Neuronal stem cell (in vitro differentiated cells): ENCODE data around the gene TF. TPM values are rescaled to one million over a fixed set of nuclear protein-coding genes. Genes with fewer than 3 reads are reported as not detected.

Experiments used
- DNase-seq: peaks from one replicate; pipeline ENCODE4 v3.0.0-alpha.2; 2013; ENCODE audit warnings: low spot score
- H2AFZ ChIP-seq: one replicate; pipeline ENCODE4 v1.6.1; 2013; ENCODE audit warnings: mild to moderate bottlenecking, low read length, inconsistent platforms
- H2AK5ac ChIP-seq: 2 replicates; pipeline ENCODE4 v1.6.1; 2013; ENCODE audit warnings: low read depth, mild to moderate bottlenecking, inconsistent platforms, low read length, moderate library complexity, mixed read lengths
- H2BK120ac ChIP-seq: 2 replicates; pipeline ENCODE4 v1.6.1; 2013; ENCODE audit warnings: low read depth, mild to moderate bottlenecking, inconsistent platforms, low read length, moderate library complexity, mixed read lengths
- H2BK12ac ChIP-seq: one replicate; pipeline ENCODE4 v1.6.1; 2013; ENCODE audit warnings: low read length, inconsistent platforms
- H2BK15ac ChIP-seq: 2 replicates; pipeline ENCODE4 v1.6.1; 2013; ENCODE audit warnings: mild to moderate bottlenecking, low read length, inconsistent platforms, mixed read lengths
- H2BK5ac ChIP-seq: one replicate; pipeline ENCODE4 v1.6.1; 2013; ENCODE audit warnings: inconsistent platforms, mild to moderate bottlenecking, low read length, moderate library complexity
- H3K14ac ChIP-seq: one replicate; pipeline ENCODE4 v1.6.1; 2013; ENCODE audit warnings: low read length, inconsistent platforms
- H3K18ac ChIP-seq: 2 replicates; pipeline ENCODE4 v1.6.1; 2013; ENCODE audit warnings: low read length, inconsistent platforms
- H3K23ac ChIP-seq: 2 replicates; pipeline ENCODE4 v1.6.1; 2013; ENCODE audit warnings: low read depth, mild to moderate bottlenecking, mixed read lengths, low read length, inconsistent platforms; ENCODE audit not compliant: poor library complexity
- H3K27ac ChIP-seq: replicated peaks from 3 replicates; pipeline ENCODE4 v1.5.1; 2013; ENCODE audit warnings: low read length, inconsistent platforms
- H3K27me3 ChIP-seq, 3 experiments: 2 replicates each; pipeline ENCODE4 v1.6.1; 2013; ENCODE audit warnings: low read length in 3 of 3, mild to moderate bottlenecking in 2 of 3, inconsistent platforms in 1 of 3, low read depth in 1 of 3, mixed read lengths in 1 of 3, moderate library complexity in 1 of 3; ENCODE audit not compliant: control insufficient read depth in 3 of 3, insufficient read depth in 3 of 3
- H3K36me3 ChIP-seq, 2 donors: replicated peaks in 1 of 2; 2 replicates each; pipeline ENCODE4 v1.6.1; 2013; ENCODE audit warnings: low read length in 2 of 2; ENCODE audit not compliant: control insufficient read depth in 2 of 2, insufficient read depth in 2 of 2
- H3K4ac ChIP-seq: 2 replicates; pipeline ENCODE4 v1.6.1; 2013; ENCODE audit warnings: inconsistent platforms, mild to moderate bottlenecking, low read length, moderate library complexity
- H3K4me1 ChIP-seq, 2 donors: 1 replicate in 1 of 2; 2 replicates in 1 of 2; pipeline ENCODE4 v1.6.1; 2013; ENCODE audit warnings: low read length in 2 of 2, low read depth in 1 of 2; ENCODE audit not compliant: control insufficient read depth in 2 of 2, insufficient read depth in 1 of 2
- H3K4me2 ChIP-seq: one replicate; pipeline ENCODE4 v1.6.1; 2013; ENCODE audit warnings: mild to moderate bottlenecking, low read length, inconsistent platforms; ENCODE audit not compliant: insufficient read depth, poor library complexity, severe bottlenecking
- H3K4me3 ChIP-seq, 2 donors: 2 replicates each; pipeline ENCODE4 v1.5.1; 2013; ENCODE audit warnings: low read length in 2 of 2, mild to moderate bottlenecking in 2 of 2, inconsistent platforms in 1 of 2, moderate library complexity in 1 of 2
- H3K79me1 ChIP-seq: one replicate; pipeline ENCODE4 v1.6.1; 2013; ENCODE audit warnings: low read depth, mild to moderate bottlenecking, inconsistent platforms, low read length, moderate library complexity
- H3K9ac ChIP-seq: one replicate; pipeline ENCODE4 v1.6.1; 2013; ENCODE audit warnings: mild to moderate bottlenecking, low read depth, low read length, inconsistent platforms; ENCODE audit not compliant: poor library complexity
- H3K9me3 ChIP-seq, 2 donors: replicated peaks in 1 of 2; 2 replicates each; pipeline versions ENCODE3 to v1.6.1; 2013; ENCODE audit warnings: low read length in 2 of 2, mild to moderate bottlenecking in 2 of 2, inconsistent platforms in 1 of 2, low read depth in 1 of 2, mixed read lengths in 1 of 2, moderate library complexity in 1 of 2; ENCODE audit not compliant: control insufficient read depth in 2 of 2, insufficient read depth in 1 of 2
- H4K8ac ChIP-seq: one replicate; pipeline ENCODE4 v1.6.1; 2013; ENCODE audit warnings: low read depth, mild to moderate bottlenecking, inconsistent platforms, low read length, moderate library complexity
- H4K91ac ChIP-seq: one replicate; pipeline ENCODE4 v1.6.1; 2013; ENCODE audit warnings: low read length, low read depth, mild to moderate bottlenecking, inconsistent platforms; ENCODE audit not compliant: poor library complexity
- WGBS, 2 donors: extraction: QIAGEN DNeasy Blood & Tissue Kit; methylation state at CpG; one replicate each; pipeline ENCODE4 v1.1.7; 2013; ENCODE audit warnings: missing lambda C conversion rate in 2 of 2, mixed read lengths in 1 of 2; ENCODE audit not compliant: insufficient read length in 2 of 2, insufficient replicate concordance in 1 of 2; ENCODE audit errors: extremely low coverage in 2 of 2; 5-methylcytosine and 5-hydroxymethylcytosine counted together
- polyA plus RNA-seq, 2 experiments: library from polyadenylated mRNA; stranded (reverse); fragments of 200-250 nt; gene quantifications; one replicate each; pipeline ENCODE4 v1.2.3, GENCODE V29; 2013

Gene TF
- 0.53 TPM for polyA plus RNA-seq (2013, experiment 1 of 2)
- polyA plus RNA-seq (2013, experiment 2 of 2): 0.61 TPM

- Histone ChIP-seq H3K4me1 (no peaks in the 10 kb centered on the region), H3K4ac (no peak within 1 kb of the TSS), H2BK120ac (no peak within 1 kb of the TSS), H3K4me2 (no peak within 1 kb of the TSS), H4K91ac (no peak within 1 kb of the TSS), H2BK5ac (peak within 1 kb of the TSS; percentile 0), H3K79me1 (no peaks in the 10 kb centered on the region), H2BK15ac (no peak within 1 kb of the TSS), H2AFZ (no peak within 1 kb of the TSS), H3K4me3 (peak within 1 kb of the TSS in 1 of 2 donors; percentile 23), H4K8ac (no peak within 1 kb of the TSS), H2BK12ac (no peak within 1 kb of the TSS), H3K9me3 (no peaks in the 10 kb centered on the region), H3K18ac (peak within 1 kb of the TSS; percentile 25), H3K9ac (no peak within 1 kb of the TSS), H3K27ac (no peak within 1 kb of the TSS), H3K36me3 (no peaks in the 10 kb centered on the region), H3K14ac (peak within 1 kb of the TSS; percentile 4), H2AK5ac (no peak within 1 kb of the TSS), H3K23ac (no peak within 1 kb of the TSS), H3K27me3 (peaks cover 0 to 28% (median 0%) of the 10 kb centered on the region in 3 experiments)
- no CpG with 5 or more reads among the region's 50 CpGs for WGBS, 2 donors
- no peak for DNase-seq
These were observed at the start of gene TF for GRCh38 chr3:133745981-133746711. Gene TF (plus strand): TSS chr3:133746393. CDS start chr3:133746441, 48 bp downstream.

DNA sequence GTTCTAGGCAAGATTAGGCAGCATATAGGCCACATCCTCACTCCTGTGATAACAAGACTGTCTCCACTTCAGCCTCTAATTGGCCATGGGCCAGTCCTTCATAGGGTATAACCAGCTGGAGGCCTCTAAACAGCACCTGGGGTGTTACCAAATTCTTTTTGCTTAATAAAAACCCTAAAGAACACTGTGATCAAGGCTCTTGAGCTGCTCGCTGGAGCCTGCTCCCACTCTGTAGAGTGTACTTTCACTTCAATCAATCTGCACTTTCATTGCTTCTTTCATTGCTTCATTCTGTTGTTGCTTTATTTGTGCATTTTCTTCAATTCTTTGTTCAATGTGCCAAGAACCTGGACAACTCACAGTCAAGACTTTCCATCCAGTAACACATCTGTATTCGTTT is 48.2 kb upstream of the TF start:
- H2BK5ac ChIP-seq: no peak overlapping the region
- no peak overlapping the region for H4K91ac ChIP-seq
- H3K27me3 ChIP-seq: peaks cover 0 to 88% (median 0%) of the 10 kb centered on the region in 3 experiments
- H3K79me1 ChIP-seq: no peaks in the 10 kb centered on the region
- no peak overlapping the region for H3K27ac ChIP-seq
- no peak overlapping the region for H4K8ac ChIP-seq
- H3K4me1 ChIP-seq: no peaks in the 10 kb centered on the region
- no peak overlapping the region for H2AFZ ChIP-seq
- no peak overlapping the region for H2BK12ac ChIP-seq
- H3K14ac ChIP-seq: no peak overlapping the region
- H2BK15ac ChIP-seq: no peak overlapping the region
- H3K9me3 ChIP-seq: no peaks in the 10 kb centered on the region
- H3K18ac ChIP-seq: no peak overlapping the region
- H2AK5ac ChIP-seq: no peak overlapping the region
- H3K4me2 ChIP-seq: no peak overlapping the region
- no peak overlapping the region for H3K4ac ChIP-seq
- no peaks in the 10 kb centered on the region for H3K36me3 ChIP-seq
- WGBS, 2 donors: no CpG with 5 or more reads among the region's 2 CpGs
- no peak overlapping the region for H3K9ac ChIP-seq
- no peak for DNase-seq
- H3K23ac ChIP-seq: no peak overlapping the region
- no peak overlapping the region for H2BK120ac ChIP-seq
- H3K4me3 ChIP-seq: no peak overlapping the region

DNA sequence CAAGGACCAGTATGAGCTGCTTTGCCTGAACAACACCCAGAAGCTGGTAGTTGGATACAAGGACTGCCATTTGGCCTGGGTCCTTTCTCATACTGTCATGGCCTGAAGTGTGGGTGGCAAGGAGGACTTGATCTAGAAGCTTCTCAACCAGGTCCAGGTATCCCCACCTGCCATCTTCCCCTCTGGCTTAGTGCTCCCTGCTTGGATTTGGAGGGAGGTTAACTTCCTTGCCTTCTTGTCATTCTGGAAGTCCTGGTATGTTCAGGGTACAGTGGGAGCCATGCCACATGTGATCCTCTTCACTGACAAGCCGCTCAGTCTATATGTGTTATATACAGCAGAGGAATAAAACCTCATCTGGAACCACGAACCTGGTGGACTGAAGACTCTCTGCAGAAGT is 46.7 kb upstream of the TF start:
- H3K14ac ChIP-seq: no peak overlapping the region
- no peak overlapping the region for H3K4me2 ChIP-seq
- no peaks in the 10 kb centered on the region for H3K79me1 ChIP-seq
- H2AFZ ChIP-seq: no peak overlapping the region
- no peaks in the 10 kb centered on the region for H3K9me3 ChIP-seq
- H3K36me3 ChIP-seq: no peaks in the 10 kb centered on the region
- no CpG with 5 or more reads among the region's 2 CpGs for WGBS, 2 donors
- H3K23ac ChIP-seq: no peak overlapping the region
- no peak overlapping the region for H3K18ac ChIP-seq
- no peak overlapping the region for H4K8ac ChIP-seq
- no peak overlapping the region for H3K9ac ChIP-seq
- peaks cover 0 to 77% (median 0%) of the 10 kb centered on the region in 3 experiments for H3K27me3 ChIP-seq
- no peak overlapping the region for H2BK5ac ChIP-seq
- H2BK120ac ChIP-seq: no peak overlapping the region
- H3K4me3 ChIP-seq: no peak overlapping the region
- no peak overlapping the region for H2BK15ac ChIP-seq
- no peak overlapping the region for H3K4ac ChIP-seq
- DNase-seq: no peak
- H4K91ac ChIP-seq: no peak overlapping the region
- no peak overlapping the region for H2AK5ac ChIP-seq
- no peak overlapping the region for H3K27ac ChIP-seq
- H3K4me1 ChIP-seq: peaks cover 0 to 3% of the 10 kb centered on the region in 2 donors
- no peak overlapping the region for H2BK12ac ChIP-seq

DNA sequence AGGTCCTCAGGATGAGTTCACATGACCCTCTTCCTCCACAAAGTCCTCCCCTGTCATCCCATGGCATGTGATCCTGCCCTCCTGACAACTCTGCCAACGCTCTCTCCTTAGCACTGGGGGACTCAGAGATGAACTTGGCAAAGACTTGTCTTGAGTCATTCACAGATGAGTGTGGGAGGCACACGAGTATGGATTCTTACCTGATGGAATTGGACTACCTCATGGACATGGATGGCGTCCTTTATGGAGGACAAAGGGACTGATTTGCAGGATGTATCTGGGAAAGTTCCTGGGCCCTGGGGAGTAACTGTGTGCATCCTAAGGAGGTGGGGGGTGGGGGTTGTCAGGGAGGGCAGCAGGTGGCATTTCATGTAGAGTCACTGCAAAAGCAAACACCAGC is 46.3 kb upstream of the TF start:
- Histone ChIP-seq H3K9me3 (no peaks in the 10 kb centered on the region), H3K27me3 (peaks cover 0 to 76% (median 0%) of the 10 kb centered on the region in 3 experiments), H3K27ac (no peak overlapping the region), H2BK15ac (no peak overlapping the region), H4K8ac (no peak overlapping the region), H2BK120ac (no peak overlapping the region), H2AK5ac (no peak overlapping the region), H3K9ac (no peak overlapping the region), H3K4me2 (no peak overlapping the region), H3K36me3 (no peaks in the 10 kb centered on the region), H2BK5ac (no peak overlapping the region), H3K23ac (no peak overlapping the region), H2BK12ac (no peak overlapping the region), H3K4me1 (peaks cover 0 to 3% of the 10 kb centered on the region in 2 donors), H3K79me1 (no peaks in the 10 kb centered on the region), H3K4ac (no peak overlapping the region), H3K18ac (no peak overlapping the region), H3K4me3 (no peak overlapping the region), H3K14ac (no peak overlapping the region), H4K91ac (no peak overlapping the region), H2AFZ (no peak overlapping the region)
- no CpG with 5 or more reads among the region's 3 CpGs for WGBS, 2 donors
- no peak for DNase-seq
